ENCODE results near the gene FAM151A. TPM values are rescaled to one million over a fixed set of nuclear protein-coding genes. Genes with fewer than 3 reads are reported as not detected.

The FAM151A gene
- total and polyA plus RNA-seq, 4 donors = 0.02 to 0.06 TPM; not detected in 2

DNA sequence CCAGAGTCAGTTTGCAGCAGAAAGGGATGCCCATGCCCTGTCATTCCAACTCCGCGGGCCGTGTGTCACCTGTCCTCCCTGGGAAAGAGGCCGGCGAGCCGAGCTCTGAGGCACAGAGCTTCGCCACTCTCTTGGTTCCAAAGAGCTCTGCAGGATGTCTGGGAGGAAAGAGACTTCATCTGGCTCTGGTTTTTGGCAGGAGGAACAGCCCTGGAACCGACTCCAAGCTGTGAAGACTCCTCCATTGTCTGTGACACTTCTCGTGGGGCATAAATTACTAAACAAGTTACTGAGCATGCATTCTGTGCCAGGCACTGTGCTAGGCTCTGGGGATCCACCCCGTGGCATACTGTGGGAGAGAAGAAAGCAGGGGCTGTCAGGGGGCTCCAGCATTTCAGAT, 3.9 kb upstream of the FAM151A start:
- Histone ChIP-seq H3K4me3 (no peak overlapping the region), H3K36me3 (ENCODE audit: control insufficient read depth in 4 of 4, insufficient read depth in 4 of 4, low read length in 4 of 4) (no peaks in the 10 kb centered on the region), H3K4me1 (ENCODE audit: control insufficient read depth in 5 of 5, insufficient read depth in 5 of 5, low read length in 5 of 5) (no peaks in the 10 kb centered on the region), H3K27ac (ENCODE audit: low read depth in 1 of 2, low read length in 1 of 2) (no peak overlapping the region), H3K9me3 (ENCODE audit: control insufficient read depth in 4 of 4, insufficient read depth in 3 of 4, low read length in 3 of 4) (peaks cover 0 to 2% (median 0%) of the 10 kb centered on the region in 4 donors), H3K9ac (ENCODE audit: insufficient read depth in 1 of 2, low read length in 2 of 2) (no peak overlapping the region), H3K27me3 (ENCODE audit: control insufficient read depth in 3 of 3, insufficient read depth in 3 of 3, low read length in 2 of 3) (no peaks in the 10 kb centered on the region)
- 78 to 94% methylated on average over 9 to 10 of the region's 10 CpGs for WGBS, 2 donors
- DNase-seq (no peak), ATAC-seq (ENCODE audit: insufficient read depth, low FRiP score) (no peak)
- TF ChIP-seq, protein P1, sequence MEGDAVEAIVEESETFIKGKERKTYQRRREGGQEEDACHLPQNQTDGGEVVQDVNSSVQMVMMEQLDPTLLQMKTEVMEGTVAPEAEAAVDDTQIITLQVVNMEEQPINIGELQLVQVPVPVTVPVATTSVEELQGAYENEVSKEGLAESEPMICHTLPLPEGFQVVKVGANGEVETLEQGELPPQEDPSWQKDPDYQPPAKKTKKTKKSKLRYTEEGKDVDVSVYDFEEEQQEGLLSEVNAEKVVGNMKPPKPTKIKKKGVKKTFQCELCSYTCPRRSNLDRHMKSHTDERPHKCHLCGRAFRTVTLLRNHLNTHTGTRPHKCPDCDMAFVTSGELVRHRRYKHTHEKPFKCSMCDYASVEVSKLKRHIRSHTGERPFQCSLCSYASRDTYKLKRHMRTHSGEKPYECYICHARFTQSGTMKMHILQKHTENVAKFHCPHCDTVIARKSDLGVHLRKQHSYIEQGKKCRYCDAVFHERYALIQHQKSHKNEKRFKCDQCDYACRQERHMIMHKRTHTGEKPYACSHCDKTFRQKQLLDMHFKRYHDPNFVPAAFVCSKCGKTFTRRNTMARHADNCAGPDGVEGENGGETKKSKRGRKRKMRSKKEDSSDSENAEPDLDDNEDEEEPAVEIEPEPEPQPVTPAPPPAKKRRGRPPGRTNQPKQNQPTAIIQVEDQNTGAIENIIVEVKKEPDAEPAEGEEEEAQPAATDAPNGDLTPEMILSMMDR (IDR thresholded peaks at IDR 0.05; ENCODE audit: control extremely low read depth, extremely low read depth) = no peak

DNA sequence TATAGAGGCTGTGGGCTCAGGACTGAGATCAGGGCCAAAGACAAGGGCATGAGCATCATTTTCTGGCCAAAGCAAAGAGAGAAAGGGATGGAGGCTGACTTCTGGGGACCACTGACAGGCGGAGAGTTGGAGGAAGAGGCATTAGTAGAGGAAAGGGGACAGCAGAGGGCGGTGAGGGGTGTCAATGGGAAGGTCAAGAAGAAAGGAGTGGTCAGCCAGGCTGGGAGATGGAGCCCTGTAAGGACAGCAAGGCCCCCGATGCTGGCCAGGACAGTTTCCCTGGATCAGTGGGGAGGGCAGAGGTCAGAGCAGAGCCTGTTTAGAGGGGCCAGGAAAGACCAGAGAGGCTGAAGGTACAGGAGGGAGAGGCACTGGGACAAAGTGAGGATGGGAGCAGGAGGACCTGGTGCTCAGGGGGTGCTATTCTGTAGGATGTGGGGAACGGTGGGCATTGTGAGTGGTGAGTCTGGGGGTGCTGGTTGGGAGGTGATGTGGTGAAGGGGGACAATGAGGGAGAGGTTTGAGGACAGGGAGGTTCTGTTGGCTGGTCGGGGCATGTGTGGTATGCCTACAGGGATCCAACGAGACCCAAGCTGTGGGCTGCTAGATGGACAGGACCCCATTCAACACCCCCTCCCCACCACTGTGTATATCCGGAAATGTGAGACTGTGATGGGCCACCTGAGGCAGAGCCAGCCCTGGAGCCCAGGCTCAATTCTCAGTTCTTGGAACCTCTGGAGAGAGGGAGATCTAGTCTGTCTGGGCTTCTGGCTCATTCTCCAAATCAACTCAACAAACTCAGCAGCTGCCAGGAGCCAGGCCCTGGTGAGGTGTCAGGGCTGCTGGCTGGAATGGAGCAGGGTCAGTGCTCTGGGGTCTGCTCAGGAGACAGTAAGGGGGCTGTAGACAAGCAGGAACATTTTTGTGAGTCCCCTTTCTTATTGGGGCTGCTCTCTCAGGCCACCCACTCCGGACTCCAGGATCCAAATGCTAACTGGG, 1.4 kb upstream of the FAM151A start:
- WGBS, 2 donors = 73 to 87% methylated on average over 8 of the region's 8 CpGs
- H3K9me3 ChIP-seq (ENCODE audit: control insufficient read depth in 4 of 4, insufficient read depth in 3 of 4, low read length in 3 of 4) = peaks cover 0 to 3% (median 0%) of the 10 kb centered on the region in 4 donors
- no peaks in the 10 kb centered on the region for H3K4me1 ChIP-seq (ENCODE audit: control insufficient read depth in 5 of 5, insufficient read depth in 5 of 5, low read length in 5 of 5)
- H3K27ac ChIP-seq (ENCODE audit: low read depth in 1 of 2, low read length in 1 of 2) = no peak overlapping the region
- ATAC-seq (ENCODE audit: insufficient read depth, low FRiP score) (no peak), DNase-seq (no peak)
- H3K36me3 ChIP-seq (ENCODE audit: control insufficient read depth in 4 of 4, insufficient read depth in 4 of 4, low read length in 4 of 4) = no peaks in the 10 kb centered on the region
- H3K9ac ChIP-seq (ENCODE audit: insufficient read depth in 1 of 2, low read length in 2 of 2) = no peak overlapping the region
- H3K27me3 ChIP-seq (ENCODE audit: control insufficient read depth in 3 of 3, insufficient read depth in 3 of 3, low read length in 2 of 3) = peaks cover 0 to 4% (median 0%) of the 10 kb centered on the region in 3 donors
- H3K4me3 ChIP-seq = no peak overlapping the region
- TF ChIP-seq, protein P1 (IDR thresholded peaks at IDR 0.05; ENCODE audit: control extremely low read depth, extremely low read depth) = no peak

DNA sequence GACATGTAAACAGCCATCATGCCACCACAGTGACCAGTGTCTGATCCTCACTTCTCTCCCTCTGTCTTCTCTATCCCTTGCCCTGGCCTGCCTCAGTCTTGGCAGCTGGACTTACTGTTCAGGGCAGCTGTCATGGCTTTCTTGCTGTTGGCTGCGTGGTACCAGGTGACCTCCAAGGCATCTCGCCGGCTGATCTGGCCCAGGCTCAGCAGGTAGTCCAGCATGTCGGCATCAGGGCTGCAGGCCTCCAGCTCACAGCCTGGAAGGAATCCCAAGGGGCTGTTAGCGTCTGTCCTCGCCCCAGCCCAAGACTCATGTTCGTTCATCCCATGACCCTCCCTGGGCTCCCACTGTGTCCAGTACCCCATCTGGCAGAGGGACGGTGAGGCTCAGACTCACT, 3.6 kb downstream of the FAM151A start:
- Histone ChIP-seq H3K27ac (ENCODE audit: low read depth in 1 of 2, low read length in 1 of 2) (no peak overlapping the region), H3K27me3 (ENCODE audit: control insufficient read depth in 3 of 3, insufficient read depth in 3 of 3, low read length in 2 of 3) (peaks cover 0 to 4% (median 0%) of the 10 kb centered on the region in 3 donors), H3K4me3 (no peak overlapping the region), H3K36me3 (ENCODE audit: control insufficient read depth in 4 of 4, insufficient read depth in 4 of 4, low read length in 4 of 4) (no peaks in the 10 kb centered on the region), H3K9ac (ENCODE audit: insufficient read depth in 1 of 2, low read length in 2 of 2) (no peak overlapping the region), H3K4me1 (ENCODE audit: control insufficient read depth in 5 of 5, insufficient read depth in 5 of 5, low read length in 5 of 5) (no peaks in the 10 kb centered on the region), H3K9me3 (ENCODE audit: control insufficient read depth in 4 of 4, insufficient read depth in 3 of 4, low read length in 3 of 4) (peaks cover 0 to 2% (median 0%) of the 10 kb centered on the region in 4 donors)
- DNase-seq (no peak), ATAC-seq (ENCODE audit: insufficient read depth, low FRiP score) (no peak)
- TF ChIP-seq, protein P1 (IDR thresholded peaks at IDR 0.05; ENCODE audit: control extremely low read depth, extremely low read depth) = no peak
- WGBS, 2 donors = 83 to 90% methylated on average over 8 of the region's 8 CpGs
